ENCODE data around the gene TBCC. TPM values are rescaled to one million over a fixed set of nuclear protein-coding genes. Genes with fewer than 3 reads are reported as not detected.
A peak's percentile ranks its signal among the peaks of the same experiment; 100 is the strongest.

The TBCC gene
- total and polyA plus RNA-seq, 10 of the 15 experiments (the other 5 are each of a cell fraction or from before 2014, with no cell fraction given), result 2.5 to 41.9 (median 20.3) TPM

GRCh38 chr6:42771741-42772100, 25.8 kb upstream of the TBCC start (continued):
- no peak for TF ChIP-seq EP300 (IDR thresholded peaks at IDR 0.05; ENCODE audit: borderline replicate concordance in 1 of 2, control insufficient read depth in 1 of 2, low read depth in 2 of 2, low read length in 2 of 2)
- TF ChIP-seq POU2F2 (IDR thresholded peaks at IDR 0.05; ENCODE audit: borderline replicate concordance, low read depth, low read length), result no peak
- no peak for TF ChIP-seq ZNF622 (IDR thresholded peaks at IDR 0.05)
- TF ChIP-seq GATAD2B (conservative IDR thresholded peaks at IDR 0.05; ENCODE audit: low read depth), result no peak
- no peak for TF ChIP-seq MAX (IDR thresholded peaks at IDR 0.05; ENCODE audit: low read depth, low read length)
- TF ChIP-seq STAT3 (IDR thresholded peaks at IDR 0.05; ENCODE audit: low read depth, low read length), result no peak
- no peak for TF ChIP-seq GABPA (IDR thresholded peaks at IDR 0.05; ENCODE audit: low read depth)
- TF ChIP-seq NR2C2 (IDR thresholded peaks at IDR 0.05; ENCODE audit: borderline replicate concordance, control insufficient read depth, insufficient read length, low read depth), result no peak
- no peak for TF ChIP-seq PRDM15 (CRISPR knock-in tag; IDR thresholded peaks at IDR 0.05)
- TF ChIP-seq JUNB (IDR thresholded peaks at IDR 0.05), result no peak
- no peak for TF ChIP-seq SREBF1 (IDR thresholded peaks at IDR 0.05; ENCODE audit: low read length)
- TF ChIP-seq SMC3 (IDR thresholded peaks at IDR 0.05; ENCODE audit: borderline replicate concordance, low read length), result no peak
- TF ChIP-seq ATF2 (IDR thresholded peaks at IDR 0.05; ENCODE audit: low read length), result 0 out of 2 replicates have a peak, but pooled peaks have one; percentile 12
- TF ChIP-seq ATF7 (IDR thresholded peaks at IDR 0.05; ENCODE audit: low read depth), result peak; percentile 18; the same call in 1 of the 2 replicates
- no peak for TF ChIP-seq CBX3 (IDR thresholded peaks at IDR 0.05; ENCODE audit: borderline replicate concordance, low read depth)
- TF ChIP-seq CHD1 (IDR thresholded peaks at IDR 0.05; ENCODE audit: low read depth, low read length), result no peak; the same call in 1 of the 2 replicates
- no peak for TF ChIP-seq MEF2B (IDR thresholded peaks at IDR 0.05; ENCODE audit: partially characterized antibody, poor library complexity, severe bottlenecking)
- no peak for TF ChIP-seq RBBP5 (conservative IDR thresholded peaks at IDR 0.05)
- TF ChIP-seq CEBPB (IDR thresholded peaks at IDR 0.05; ENCODE audit: borderline replicate concordance in 1 of 2, low read depth in 2 of 2, low read length in 2 of 2), result no peak
- TF ChIP-seq PML (IDR thresholded peaks at IDR 0.05; ENCODE audit: low read length), result no peak
- no peak for TF ChIP-seq TCF7 (IDR thresholded peaks at IDR 0.05; ENCODE audit: borderline replicate concordance)
- no peak for TF ChIP-seq BHLHE40 (IDR thresholded peaks at IDR 0.05; ENCODE audit: borderline replicate concordance in 1 of 2, low read depth in 2 of 2, low read length in 1 of 2)
- no peak for TF ChIP-seq CHD4 (IDR thresholded peaks at IDR 0.05)
- TF ChIP-seq, protein P1, sequence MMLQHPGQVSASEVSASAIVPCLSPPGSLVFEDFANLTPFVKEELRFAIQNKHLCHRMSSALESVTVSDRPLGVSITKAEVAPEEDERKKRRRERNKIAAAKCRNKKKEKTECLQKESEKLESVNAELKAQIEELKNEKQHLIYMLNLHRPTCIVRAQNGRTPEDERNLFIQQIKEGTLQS (IDR thresholded peaks at IDR 0.05; ENCODE audit: borderline replicate concordance, extremely low read depth, low read depth, low read length), result no peak
- no peak for TF ChIP-seq TCF3 (IDR thresholded peaks at IDR 0.05; ENCODE audit: borderline replicate concordance, insufficient read depth, low read depth, low read length)
- no peak for TF ChIP-seq POLR2AphosphoS2 (IDR thresholded peaks at IDR 0.05; ENCODE audit: low read depth, low read length)
- no peak for TF ChIP-seq SIX5 (IDR thresholded peaks at IDR 0.05; ENCODE audit: low read depth, low read length, severe bottlenecking)
- TF ChIP-seq BRCA1 (IDR thresholded peaks at IDR 0.05; ENCODE audit: low read depth, low read length), result no peak
